IMR-90 (cell line): Measurements from ENCODE around the gene MED12. TPM values are rescaled to one million over a fixed set of nuclear protein-coding genes. Genes with fewer than 3 reads are reported as not detected.
A peak's percentile ranks its signal among the peaks of the same experiment; 100 is the strongest.

Experiments
- ATAC-seq: fragments of 200-7000 bp; cut with Tn5 transposase; 2 replicates; pipeline ENCODE4 v1.9.1; 2020; ENCODE audit warnings: low read depth, mild to moderate bottlenecking, moderate library complexity
- BruUV-seq: library from RNA; stranded (reverse); fragments of 400-500 nt; replicated peaks from 2 replicates; lab custom pipeline; 2021; lab: Mats Ljungman, UMichigan
- CTCF ChIA-PET: fragments of 300-600 bp; formaldehyde crosslinking; extraction: SDS; loops from one replicate; lab custom pipeline; 2021; ENCODE audit warnings: antibody characterized with exemption; lab: Yijun Ruan, JAX
- POLR2A ChIA-PET: fragments of 300-600 bp; sonication (Branson Sonifier 250); formaldehyde crosslinking; loops from one replicate; lab custom pipeline; 2022; ENCODE audit warnings: antibody characterized with exemption; ENCODE audit not compliant: unreplicated experiment; lab: Charles Lee
- DNase-seq: peaks from one replicate; pipeline ENCODE4 v3.0.0; 2013
- H2AFZ ChIP-seq: replicated peaks from 2 replicates; pipeline ENCODE3; 2013; ENCODE audit warnings: low read length, mild to moderate bottlenecking; ENCODE audit not compliant: poor library complexity
- H2AK5ac ChIP-seq: 2 replicates; pipeline ENCODE4 v1.6.1; 2013; ENCODE audit warnings: low read depth, low read length, inconsistent platforms
- H2AK9ac ChIP-seq: replicated peaks from 2 replicates; pipeline ENCODE3; 2013; ENCODE audit warnings: mild to moderate bottlenecking, low read depth, low read length, moderate library complexity; ENCODE audit not compliant: poor library complexity
- H2BK120ac ChIP-seq: 2 replicates; pipeline ENCODE4 v1.6.1; 2013; ENCODE audit warnings: low read depth, low read length, inconsistent platforms
- H2BK15ac ChIP-seq: 3 replicates; pipeline ENCODE4 v1.6.1; 2013; ENCODE audit warnings: low read depth, low read length, inconsistent platforms
- H2BK20ac ChIP-seq: 2 replicates; pipeline ENCODE4 v1.6.1; 2013; ENCODE audit warnings: low read depth, mild to moderate bottlenecking, inconsistent platforms, low read length, moderate library complexity
- H2BK5ac ChIP-seq: 2 replicates; pipeline ENCODE4 v1.6.1; 2013; ENCODE audit warnings: mild to moderate bottlenecking, low read depth, low read length, inconsistent platforms; ENCODE audit not compliant: poor library complexity, severe bottlenecking
- H3K14ac ChIP-seq: replicated peaks from 2 replicates; pipeline ENCODE4 v1.6.1; 2013; ENCODE audit warnings: low read depth, low read length, inconsistent platforms
- H3K18ac ChIP-seq: 2 replicates; pipeline ENCODE4 v1.6.1; 2013; ENCODE audit warnings: low read depth, low read length, control low read depth
- H3K23ac ChIP-seq: 2 replicates; pipeline ENCODE4 v1.6.1; 2013; ENCODE audit warnings: low read depth, low read length, inconsistent platforms
- H3K27ac ChIP-seq: 2 replicates; pipeline ENCODE4 v1.5.1; 2013; ENCODE audit warnings: mild to moderate bottlenecking, control low read depth, low read length; ENCODE audit not compliant: insufficient read depth
- H3K27me3 ChIP-seq: 2 replicates; pipeline ENCODE4 v1.6.1; 2013; ENCODE audit warnings: low read length; ENCODE audit not compliant: control insufficient read depth, insufficient read depth
- H3K36me3 ChIP-seq: 2 replicates; pipeline ENCODE4 v1.6.1; 2013; ENCODE audit warnings: low read length, mixed read lengths; ENCODE audit not compliant: control insufficient read depth, insufficient read depth
- H3K4ac ChIP-seq: 2 replicates; pipeline ENCODE4 v1.6.1; 2013; ENCODE audit warnings: low read depth, low read length, inconsistent platforms
- H3K4me1 ChIP-seq: 2 replicates; pipeline ENCODE4 v1.6.1; 2013; ENCODE audit warnings: low read length, mixed read lengths; ENCODE audit not compliant: control insufficient read depth, insufficient read depth
- H3K4me2 ChIP-seq: 2 replicates; pipeline ENCODE4 v1.6.1; 2013; ENCODE audit warnings: low read depth, mild to moderate bottlenecking, control low read depth, low read length, moderate library complexity
- H3K4me3 ChIP-seq: 2 replicates; pipeline ENCODE4 v1.5.1; 2013; ENCODE audit warnings: low read depth, mild to moderate bottlenecking, control low read depth, low read length, moderate library complexity; ENCODE audit not compliant: insufficient read depth
- H3K56ac ChIP-seq: 2 replicates; pipeline ENCODE4 v1.6.1; 2013; ENCODE audit warnings: low read length, inconsistent platforms; ENCODE audit not compliant: insufficient read depth; ENCODE audit errors: extremely low read depth
- H3K79me1 ChIP-seq, 2 experiments: 2 replicates each; pipeline ENCODE4 v1.6.1; 2013; ENCODE audit warnings: low read length in 2 of 2, inconsistent platforms in 1 of 2, low read depth in 1 of 2
- H3K9ac ChIP-seq: 2 replicates; pipeline ENCODE4 v1.6.1; 2013; ENCODE audit warnings: low read depth, low read length, control low read depth
- H3K9me1 ChIP-seq: 2 replicates; pipeline ENCODE4 v1.6.1; 2013; ENCODE audit warnings: low read length, inconsistent platforms; ENCODE audit not compliant: insufficient read depth
- H3K9me3 ChIP-seq: 2 replicates; pipeline ENCODE4 v1.6.1; 2013; ENCODE audit warnings: low read length; ENCODE audit not compliant: control insufficient read depth, insufficient read depth
- H4K20me1 ChIP-seq: 2 replicates; pipeline ENCODE4 v1.6.1; 2013; ENCODE audit warnings: low read length, inconsistent platforms; ENCODE audit not compliant: insufficient read depth
- H4K5ac ChIP-seq: 2 replicates; pipeline ENCODE4 v1.6.1; 2013; ENCODE audit warnings: mild to moderate bottlenecking, low read depth, low read length, control low read depth
- H4K8ac ChIP-seq, 2 experiments: 2 replicates each; pipeline ENCODE4 v1.6.1; 2013; ENCODE audit warnings: low read depth in 2 of 2, low read length in 2 of 2, control low read depth in 1 of 2, inconsistent platforms in 1 of 2
- H4K91ac ChIP-seq: 2 replicates; pipeline ENCODE4 v1.6.1; 2013; ENCODE audit warnings: low read depth, low read length, inconsistent platforms; ENCODE audit not compliant: insufficient read depth
- CTCF ChIP-seq: conservative IDR thresholded peaks from 2 replicates; pipeline ENCODE4 v1.5.1; 2012; ENCODE audit warnings: mild to moderate bottlenecking, low read depth, low read length, improper control_type of control experiment
- FOS ChIP-seq: fragments of 150-350 bp; IDR thresholded peaks from 2 replicates; pipeline ENCODE4 v1.6.1; 2016; ENCODE audit warnings: low read depth, low read length
- POLR2A ChIP-seq: IDR thresholded peaks from 2 replicates; pipeline ENCODE4 v1.6.1; 2012; ENCODE audit warnings: mild to moderate bottlenecking, low read depth, low read length
- RAD21 ChIP-seq: IDR thresholded peaks from 2 replicates; pipeline ENCODE4 v1.6.1; 2012; ENCODE audit warnings: low read length, improper control_type of control experiment
- RCOR1 ChIP-seq: IDR thresholded peaks from 2 replicates; pipeline ENCODE4 v1.6.1; 2012; ENCODE audit warnings: mild to moderate bottlenecking, low read length, improper control_type of control experiment; ENCODE audit not compliant: insufficient replicate concordance
- SMC3 ChIP-seq: fragments of 150-350 bp; IDR thresholded peaks from 2 replicates; pipeline ENCODE4 v1.6.1; 2016; ENCODE audit warnings: low read depth, mild to moderate bottlenecking, antibody characterized with exemption, low read length, moderate library complexity
- WGBS, 2 experiments: methylation state at CpG; one replicate each; pipeline versions ENCODE4 v1.1.5 to v1.1.7; 2013; ENCODE audit warnings: missing lambda C conversion rate in 2 of 2; ENCODE audit not compliant: insufficient read length in 1 of 2; ENCODE audit errors: extremely low coverage in 2 of 2; 5-methylcytosine and 5-hydroxymethylcytosine counted together
- dilution Hi-C: fragments of 300-500 bp; cut with HindIII; formaldehyde crosslinking; loops from one replicate; pipeline ENCODE4 v1.14.3; 2018; ENCODE audit warnings: low sequenced_read_pairs; ENCODE audit not compliant: unreplicated experiment
- in situ Hi-C: fragments of 300-500 bp; cut with MboI; formaldehyde crosslinking; loops from 3 replicates; pipeline ENCODE4 v1.14.3; 2019; ENCODE audit warnings: low sequenced_read_pairs, inconsistent platforms, mixed read lengths
- intact Hi-C: fragments of 100-400 bp; cut with micrococcal nuclease; formaldehyde crosslinking; loops from 2 replicates; pipeline ENCODE4 v1.10.0; 2022
- polyA plus RNA-seq, 3 experiments: library from polyadenylated mRNA; depleted of rRNA; stranded (reverse); fragments of >200 nt; gene quantifications; 2 replicates each; pipeline ENCODE4 v1.2.3, GENCODE V29; 2012; ENCODE audit warnings: low replicate concordance in 1 of 3
- total RNA-seq: library from RNA; depleted of rRNA; stranded (reverse); fragments of >200 nt; gene quantifications from 2 replicates; pipeline ENCODE4 v1.2.3, GENCODE V29; 2012

Gene MED12
- total and polyA plus RNA-seq, 2 of the 4 experiments (the other 2 are of a cell fraction): 9.1 to 19.8 TPM

- no peaks in the 10 kb centered on the region for H3K36me3 ChIP-seq
- DNase-seq: peak; percentile 23
- H3K9me1 ChIP-seq: no peaks in the 10 kb centered on the region
- H3K18ac ChIP-seq: no peak overlapping the region
- H2BK5ac ChIP-seq: no peak overlapping the region
- WGBS, 2 experiments: no CpG with 5 or more reads among the region's 2 CpGs
- H3K23ac ChIP-seq: no peak overlapping the region
- dilution Hi-C loops: no loop called here
- H2BK15ac ChIP-seq: no peak overlapping the region
- H2BK20ac ChIP-seq: no peak overlapping the region
- no peak overlapping the region for H2BK120ac ChIP-seq
- no peak overlapping the region for H3K4me2 ChIP-seq
- ChIA-PET CTCF (no interaction called here), POLR2A (no interaction called here)
- no peaks in the 10 kb centered on the region for H3K79me1 ChIP-seq
- in situ Hi-C loops: no loop called here
- no TSS peak for BruUV-seq
- H4K91ac ChIP-seq: no peak overlapping the region
- no peak overlapping the region for H3K56ac ChIP-seq
- no peak overlapping the region for H3K14ac ChIP-seq
- H3K9me3 ChIP-seq: no peaks in the 10 kb centered on the region
- no peaks in the 10 kb centered on the region for H4K20me1 ChIP-seq
- no peak overlapping the region for H3K4ac ChIP-seq
- no peak overlapping the region for H4K5ac ChIP-seq
- no peak for ATAC-seq
- no peak overlapping the region for H3K9ac ChIP-seq
- H3K27ac ChIP-seq: no peak overlapping the region
- H3K27me3 ChIP-seq: peaks cover 21% of the 10 kb centered on the region
- H2AK5ac ChIP-seq: no peak overlapping the region
- no peak overlapping the region for H2AK9ac ChIP-seq
- no peak overlapping the region for H4K8ac ChIP-seq
- no peak overlapping the region for H3K4me3 ChIP-seq
- no peak overlapping the region for H2AFZ ChIP-seq
- intact Hi-C loops: no loop called here
- TF ChIP-seq RCOR1 (no peak), CTCF (peak; percentile 50), FOS (no peak), RAD21 (peak; percentile 35; the same call in 1 of the 2 replicates), POLR2A (no peak), SMC3 (peak; percentile 28; the same call in 1 of the 2 replicates)
- H3K4me1 ChIP-seq: no peaks in the 10 kb centered on the region
Observed at GRCh38 chrX:71098302-71098701, 20.1 kb upstream of the MED12 start.
